ENCODE data around the gene SLC25A17.

SLC25A17 gene

GRCh38 chr22:40743768-40744167, 75.4 kb downstream of the SLC25A17 start:
- TF ChIP-seq FOXM1 (IDR thresholded peaks at IDR 0.05; ENCODE audit: borderline replicate concordance, low read depth) (no peak), CREB1 (IDR thresholded peaks at IDR 0.05; ENCODE audit: low read depth) (no peak), TCF12 (IDR thresholded peaks at IDR 0.05; ENCODE audit: low read depth) (no peak), USF1 (IDR thresholded peaks at IDR 0.05) (no peak), MAX (IDR thresholded peaks at IDR 0.05) (no peak), REST (IDR thresholded peaks at IDR 0.05; ENCODE audit: low read depth) (no peak), CEBPB (IDR thresholded peaks at IDR 0.05) (no peak), TAF1 (IDR thresholded peaks at IDR 0.05; ENCODE audit: low read depth) (no peak), EGR1 (IDR thresholded peaks at IDR 0.05) (no peak), RAD21 (IDR thresholded peaks at IDR 0.05; ENCODE audit: low read depth) (no peak), NFIC (IDR thresholded peaks at IDR 0.05) (no peak), EP300 (IDR thresholded peaks at IDR 0.05; ENCODE audit: borderline replicate concordance) (no peak), ZBTB7A (IDR thresholded peaks at IDR 0.05; ENCODE audit: low read depth) (no peak), YY1 (IDR thresholded peaks at IDR 0.05; ENCODE audit: low read depth) (no peak), TEAD4 (IDR thresholded peaks at IDR 0.05) (no peak)

GRCh38 chr22:40741116-40741515, 78.0 kb downstream of the SLC25A17 start:
- no peak for TF ChIP-seq NFIC (IDR thresholded peaks at IDR 0.05)
- no peak for TF ChIP-seq MAX (IDR thresholded peaks at IDR 0.05)
- TF ChIP-seq TEAD4 (IDR thresholded peaks at IDR 0.05) = no peak
- no peak for TF ChIP-seq RAD21 (IDR thresholded peaks at IDR 0.05; ENCODE audit: low read depth)
- no peak for TF ChIP-seq YY1 (IDR thresholded peaks at IDR 0.05; ENCODE audit: low read depth)
- no peak for TF ChIP-seq TAF1 (IDR thresholded peaks at IDR 0.05; ENCODE audit: low read depth)
- no peak for TF ChIP-seq TCF12 (IDR thresholded peaks at IDR 0.05; ENCODE audit: low read depth)
- TF ChIP-seq EP300 (IDR thresholded peaks at IDR 0.05; ENCODE audit: borderline replicate concordance) = no peak
- TF ChIP-seq ZBTB7A (IDR thresholded peaks at IDR 0.05; ENCODE audit: low read depth) = no peak
- TF ChIP-seq FOXM1 (IDR thresholded peaks at IDR 0.05; ENCODE audit: borderline replicate concordance, low read depth) = no peak
- no peak for TF ChIP-seq EGR1 (IDR thresholded peaks at IDR 0.05)
- TF ChIP-seq CREB1 (IDR thresholded peaks at IDR 0.05; ENCODE audit: low read depth) = no peak
- no peak for TF ChIP-seq REST (IDR thresholded peaks at IDR 0.05; ENCODE audit: low read depth)
- TF ChIP-seq CEBPB (IDR thresholded peaks at IDR 0.05) = no peak
- no peak for TF ChIP-seq USF1 (IDR thresholded peaks at IDR 0.05)

GRCh38 chr22:40739721-40740120, 79.4 kb downstream of the SLC25A17 start:
- TF ChIP-seq EGR1 (IDR thresholded peaks at IDR 0.05) = no peak
- TF ChIP-seq TEAD4 (IDR thresholded peaks at IDR 0.05) = no peak
- TF ChIP-seq REST (IDR thresholded peaks at IDR 0.05; ENCODE audit: low read depth) = no peak
- TF ChIP-seq EP300 (IDR thresholded peaks at IDR 0.05; ENCODE audit: borderline replicate concordance) = no peak

- TF ChIP-seq TAF1 (IDR thresholded peaks at IDR 0.05; ENCODE audit: low read depth) (no peak), USF1 (IDR thresholded peaks at IDR 0.05) (no peak), NFIC (IDR thresholded peaks at IDR 0.05) (no peak), CREB1 (IDR thresholded peaks at IDR 0.05; ENCODE audit: low read depth) (no peak), TCF12 (IDR thresholded peaks at IDR 0.05; ENCODE audit: low read depth) (no peak), ZBTB7A (IDR thresholded peaks at IDR 0.05; ENCODE audit: low read depth) (no peak), FOXM1 (IDR thresholded peaks at IDR 0.05; ENCODE audit: borderline replicate concordance, low read depth) (no peak), REST (IDR thresholded peaks at IDR 0.05; ENCODE audit: low read depth) (no peak), MAX (IDR thresholded peaks at IDR 0.05) (no peak), EGR1 (IDR thresholded peaks at IDR 0.05) (no peak), RAD21 (IDR thresholded peaks at IDR 0.05; ENCODE audit: low read depth) (no peak), TEAD4 (IDR thresholded peaks at IDR 0.05) (no peak), YY1 (IDR thresholded peaks at IDR 0.05; ENCODE audit: low read depth) (no peak), CEBPB (IDR thresholded peaks at IDR 0.05) (no peak), EP300 (IDR thresholded peaks at IDR 0.05; ENCODE audit: borderline replicate concordance) (no peak)
Measured at GRCh38 chr22:40733919-40734318, 85.2 kb downstream of the SLC25A17 start.

All from Ishikawa (cell line).